ENCODE data around the gene LTBP3.
"Not testable (repeated sequence)": the region's sequence is repeated elsewhere in the genome, so short reads cannot be mapped to it uniquely, and the experiment has no call there.

LTBP3 gene

DNA sequence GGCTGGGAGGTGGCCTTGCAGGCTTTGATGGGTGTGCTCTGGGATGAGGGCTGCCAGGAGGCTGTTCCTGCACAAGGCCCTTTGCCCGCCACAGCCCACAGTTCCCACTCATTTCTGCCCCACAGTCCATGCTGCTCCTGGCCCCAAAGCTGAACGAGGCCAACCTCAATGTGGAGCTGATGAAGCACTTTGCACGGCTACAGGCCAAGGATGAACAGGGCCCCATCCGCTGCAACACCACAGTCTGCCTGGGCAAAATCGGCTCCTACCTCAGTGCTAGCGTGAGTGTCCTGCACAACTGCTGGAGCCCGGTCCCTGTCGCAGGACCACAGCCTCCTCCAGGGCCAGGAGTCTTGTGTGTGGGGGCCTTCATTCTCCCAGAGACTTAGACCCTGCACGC is 23.1 kb downstream of the LTBP3 start:
- DNase-seq = peak; percentile 33

GRCh38 chr11:65532388-65533064 is 25.6 kb downstream of the LTBP3 start:
- peak; percentile 20 for DNase-seq

- peak; percentile 62 for DNase-seq
Observed at GRCh38 chr11:65530157-65530496, 28.0 kb downstream of the LTBP3 start.

- DNase-seq = peak; percentile 16
Observed at GRCh38 chr11:65529475-65530156, 28.5 kb downstream of the LTBP3 start.

- no peak for DNase-seq
Observed at GRCh38 chr11:65528819-65529350, 29.3 kb downstream of the LTBP3 start.

DNA sequence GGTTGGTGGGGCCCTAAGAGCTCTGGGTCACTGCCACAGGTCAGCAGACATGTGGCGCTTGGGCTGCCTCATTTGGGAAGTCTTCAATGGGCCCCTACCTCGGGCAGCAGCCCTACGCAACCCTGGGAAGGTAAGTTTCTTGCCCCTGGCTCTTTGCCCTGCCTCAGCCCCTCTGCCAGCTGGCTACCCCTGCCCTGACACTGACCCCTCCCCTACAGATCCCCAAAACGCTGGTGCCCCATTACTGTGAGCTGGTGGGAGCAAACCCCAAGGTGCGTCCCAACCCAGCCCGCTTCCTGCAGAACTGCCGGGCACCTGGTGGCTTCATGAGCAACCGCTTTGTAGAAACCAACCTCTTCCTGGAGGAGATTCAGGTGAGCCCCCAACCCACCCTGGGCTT is 31.4 kb downstream of the LTBP3 start:
- no peak for DNase-seq

DNA sequence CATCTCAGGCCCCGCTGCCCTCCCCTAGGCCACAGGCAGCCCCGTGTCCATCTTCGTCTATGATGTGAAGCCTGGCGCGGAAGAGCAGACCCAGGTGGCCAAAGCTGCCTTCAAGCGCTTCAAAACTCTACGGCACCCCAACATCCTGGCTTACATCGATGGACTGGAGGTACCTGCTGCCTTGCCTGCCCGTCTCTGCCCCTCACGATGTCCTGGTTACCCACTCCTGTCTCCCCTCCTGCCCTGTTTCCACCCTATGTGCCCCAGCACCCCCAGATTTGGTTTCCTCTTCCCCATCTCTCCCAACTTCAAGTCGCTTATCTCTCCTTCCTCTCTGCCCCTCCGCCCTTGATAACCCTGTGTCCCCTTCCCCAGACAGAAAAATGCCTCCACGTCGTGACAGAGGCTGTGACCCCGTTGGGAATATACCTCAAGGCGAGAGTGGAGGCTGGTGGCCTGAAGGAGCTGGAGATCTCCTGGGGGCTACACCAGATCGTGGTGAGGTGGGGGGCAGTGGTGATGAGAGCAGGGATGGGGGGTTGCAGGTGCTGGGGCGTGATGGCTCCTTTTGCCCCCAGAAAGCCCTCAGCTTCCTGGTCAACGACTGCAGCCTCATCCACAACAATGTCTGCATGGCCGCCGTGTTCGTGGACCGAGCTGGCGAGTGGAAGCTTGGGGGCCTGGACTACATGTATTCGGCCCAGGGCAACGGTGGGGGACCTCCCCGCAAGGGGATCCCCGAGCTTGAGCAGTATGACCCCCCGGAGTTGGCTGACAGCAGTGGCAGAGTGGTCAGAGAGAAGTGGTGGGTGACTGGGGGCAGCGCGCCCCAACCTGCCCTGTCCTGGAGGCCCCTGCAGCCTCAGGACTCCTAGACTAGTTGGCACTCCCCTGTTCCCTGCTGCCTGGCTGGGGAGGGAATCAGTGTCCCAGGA is 32.3 kb downstream of the LTBP3 start:
- DNase-seq = no peak

GRCh38 chr11:65524741-65525545 is 33.2 kb downstream of the LTBP3 start, which contains the start of gene SCYL1:
SCYL1 (plus strand) TSS chr11:65525083; CDS start chr11:65525154, 71 bp downstream.
- DNase-seq = peak; percentile 87

DNA sequence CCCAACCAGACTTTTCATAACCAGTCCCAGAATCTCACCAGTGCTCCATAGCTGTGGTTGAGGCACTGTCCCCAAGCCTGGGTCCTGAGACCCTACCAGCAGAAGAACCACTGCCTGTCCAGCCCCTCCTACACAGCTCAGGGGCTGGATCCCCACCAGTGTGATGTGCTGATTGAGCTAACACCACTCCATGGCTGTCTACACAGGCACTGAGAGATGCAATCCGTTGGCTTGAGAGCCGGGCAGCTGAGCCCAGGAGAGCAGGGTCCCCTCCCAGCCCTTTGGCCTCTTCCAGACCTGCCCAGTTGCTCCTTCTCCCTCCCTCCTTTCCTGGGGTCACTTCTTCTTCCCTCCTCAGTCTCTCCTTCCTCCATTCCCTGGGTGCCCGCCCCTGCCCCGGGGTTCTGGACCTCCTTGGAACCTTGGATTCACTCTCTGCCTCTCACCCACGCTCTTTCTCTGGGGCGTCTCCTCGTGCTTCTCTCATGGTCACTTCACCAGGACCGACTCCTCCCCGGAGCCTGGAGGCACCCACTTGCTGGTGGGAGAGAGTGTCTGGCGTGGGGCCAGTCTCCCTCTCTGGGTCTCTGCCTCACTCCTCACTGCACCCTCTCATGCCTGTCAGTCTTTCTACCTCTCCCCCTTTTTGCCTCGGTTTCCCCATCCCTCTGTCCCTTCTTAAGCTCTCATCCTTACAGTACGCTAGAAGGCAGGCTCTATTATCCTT is 34.0 kb downstream of the LTBP3 start:
- DNase-seq = no peak

DNA sequence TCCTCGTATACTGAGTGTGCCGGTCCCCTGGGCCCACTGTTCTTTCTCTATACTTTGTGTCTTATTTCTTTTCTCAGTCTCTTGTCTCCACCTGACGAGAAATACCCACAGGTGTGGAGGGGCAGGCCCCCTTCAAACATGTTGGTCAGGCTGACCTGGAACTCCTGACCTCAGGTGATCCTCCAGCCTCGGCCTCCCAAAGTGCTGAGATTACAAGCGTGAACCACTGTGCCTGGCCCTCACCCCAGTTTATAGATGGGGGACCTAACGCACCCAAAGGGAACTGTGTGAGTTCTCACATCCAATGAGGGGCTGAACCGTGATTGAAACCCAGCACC is 34.6 kb downstream of the LTBP3 start:
- DNase-seq = not testable (repeated sequence)

- not testable (repeated sequence) for DNase-seq
Observed at GRCh38 chr11:65522718-65523630, 35.2 kb downstream of the LTBP3 start.

GRCh38 chr11:65521777-65522521 is 36.2 kb downstream of the LTBP3 start:
- not testable (repeated sequence) for DNase-seq

DNA sequence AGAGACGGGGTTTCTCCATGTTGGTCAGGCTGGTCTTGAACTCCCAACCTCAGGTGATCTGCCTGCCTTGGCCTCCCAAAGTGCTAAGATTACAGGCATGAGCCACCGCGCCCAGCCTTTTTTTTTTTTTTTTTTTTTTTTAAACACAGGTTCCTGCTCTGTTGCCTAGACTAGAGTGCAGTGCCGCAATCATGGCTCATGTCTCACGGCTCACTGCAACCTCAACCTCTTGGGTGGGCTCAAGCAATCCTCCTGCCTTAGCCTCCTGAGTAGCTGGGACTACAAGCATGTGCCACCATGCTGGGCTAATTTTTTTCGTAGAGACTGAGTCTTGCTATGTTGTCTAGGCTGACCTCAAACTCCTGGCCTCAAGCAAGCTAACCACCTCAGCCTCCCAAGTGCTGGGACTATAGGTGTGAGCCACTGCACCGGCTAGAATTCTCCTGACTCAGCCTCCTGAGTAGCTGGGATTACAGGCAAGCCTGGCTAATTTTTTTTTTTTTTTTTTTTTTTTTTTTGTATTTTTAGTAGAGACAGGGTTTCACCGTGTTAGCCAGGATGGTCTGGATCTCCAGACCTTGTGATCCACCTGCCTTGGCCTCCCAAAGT is 39.1 kb downstream of the LTBP3 start:
- DNase-seq = not testable (repeated sequence)

DNA sequence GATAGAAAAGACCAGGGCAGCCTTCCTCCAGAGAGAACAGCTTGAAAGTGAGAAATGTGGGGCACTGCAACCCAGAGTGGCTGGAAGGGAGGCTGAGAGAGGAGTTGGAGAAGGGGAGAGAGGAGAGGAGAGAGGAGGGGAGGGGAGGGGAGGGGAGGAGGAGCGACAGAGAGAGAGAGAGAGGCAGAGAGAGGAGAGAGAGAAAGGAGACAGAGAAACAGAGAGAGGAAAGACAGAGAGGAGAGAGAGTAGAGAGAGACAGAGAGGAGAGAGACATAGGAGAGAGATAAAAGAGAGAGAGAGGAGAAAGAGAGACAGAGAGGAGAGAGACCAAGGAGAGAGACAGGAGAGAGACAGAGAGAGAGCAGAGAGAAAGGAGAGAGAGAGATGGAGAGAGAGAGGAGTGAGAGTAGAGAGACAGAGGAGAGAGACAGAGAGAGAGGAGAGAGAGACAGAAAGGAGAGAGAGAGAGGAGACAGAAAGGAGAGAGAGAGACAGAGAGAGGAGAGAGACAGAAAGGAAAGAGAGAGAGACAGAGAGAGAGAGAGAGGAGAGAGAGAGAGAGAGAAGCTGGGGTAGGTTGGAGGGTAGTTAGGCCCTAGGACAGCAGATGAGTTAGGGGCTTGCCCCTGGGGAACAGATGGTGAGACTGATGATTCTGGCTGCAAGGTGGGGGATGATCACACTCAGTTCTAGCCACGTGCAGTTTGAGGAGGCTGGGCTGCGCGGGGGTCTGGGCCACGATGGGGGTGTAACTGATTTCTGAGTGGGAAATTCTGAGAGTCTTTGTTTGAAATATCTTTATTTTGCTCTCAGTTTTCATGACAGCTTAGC is 41.8 kb downstream of the LTBP3 start:
- DNase-seq = no peak

DNA sequence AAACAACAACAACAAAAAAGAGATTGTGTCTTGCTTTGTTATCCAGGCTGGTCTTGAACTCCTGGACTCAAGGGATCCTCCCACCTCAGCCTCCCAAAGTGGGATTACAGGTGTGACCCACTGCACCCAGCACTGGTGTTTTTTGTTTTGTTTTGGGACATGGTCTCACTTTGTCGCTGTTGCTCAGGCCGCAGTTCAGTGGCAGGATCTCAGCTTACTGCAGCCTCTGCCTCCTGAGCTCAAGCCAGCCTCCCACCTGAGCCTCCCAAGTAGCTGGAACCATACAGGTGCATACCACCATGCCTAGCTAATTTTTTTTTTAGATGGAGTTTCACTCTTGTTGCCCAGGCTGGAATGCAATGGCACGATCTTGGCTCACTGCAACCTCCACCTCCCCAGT is 45.8 kb downstream of the LTBP3 start:
- not testable (repeated sequence) for DNase-seq

DNA sequence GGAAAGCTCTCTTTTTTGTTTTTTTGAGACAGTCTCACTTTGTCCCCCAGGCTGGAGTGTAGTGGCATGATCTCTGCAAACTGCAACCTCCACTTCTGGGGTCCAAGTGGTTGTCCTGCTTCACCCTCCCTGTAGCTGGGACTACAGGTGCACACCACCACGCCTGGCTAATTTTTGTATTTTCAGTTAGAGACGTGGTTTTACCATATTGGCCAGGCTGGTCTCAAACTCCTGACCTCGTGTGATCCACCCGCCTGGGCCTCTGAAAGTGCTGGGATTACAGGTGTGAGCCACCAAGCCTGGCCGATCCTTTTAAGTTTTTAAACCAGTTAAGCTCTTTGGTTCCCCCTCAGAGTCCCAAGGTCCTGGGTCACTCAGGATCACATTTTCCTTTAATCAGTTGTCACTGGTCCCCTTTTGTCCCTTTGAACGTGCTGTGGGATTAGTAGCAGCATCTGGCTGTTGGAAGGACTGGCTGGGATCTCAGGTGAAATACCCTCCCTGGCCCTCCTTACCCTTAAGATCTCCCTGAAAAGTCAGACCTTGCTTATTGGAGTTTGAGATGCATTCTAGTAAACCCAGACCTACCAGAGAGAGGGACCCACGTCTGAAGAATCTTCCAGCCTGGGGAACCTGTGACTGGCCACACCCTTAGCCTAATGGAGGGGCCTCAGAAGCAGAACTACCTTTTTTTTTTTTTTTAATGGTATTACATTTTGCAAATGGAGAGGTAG is 51.2 kb downstream of the LTBP3 start:
- DNase-seq = no peak

GRCh38 chr11:65506290-65506771 is 51.8 kb downstream of the LTBP3 start:
- no peak for DNase-seq
